Activated CD4-positive, CD25-positive, alpha-beta regulatory T cell (primary cell): ENCODE results near the gene MRPL58.
"Not testable (repeated sequence)": the region's sequence is repeated elsewhere in the genome, so short reads cannot be mapped to it uniquely, and the experiment has no call there.

Experiments
- DNase-seq, 4 experiments: peaks; one replicate each; lab custom pipeline; 2025; lab: John Stamatoyannopoulos, UW

MRPL58 gene

GRCh38 chr17:75012346-75013091 is at the start of gene MRPL58:
TSS of gene MRPL58 (plus strand) at chr17:75012670. CDS start at chr17:75012687, 17 bp downstream.
- peak; percentile 63 to 69 (median 67) for DNase-seq

GRCh38 chr17:74963656-74964055 is 48.8 kb upstream of the MRPL58 start:
- no peak for DNase-seq

- no peak for DNase-seq
Measured at GRCh38 chr17:74964246-74964761, 48.2 kb upstream of the MRPL58 start.

GRCh38 chr17:74964988-74965622 is 47.4 kb upstream of the MRPL58 start:
- DNase-seq: no peak

GRCh38 chr17:74968361-74968780 is 44.1 kb upstream of the MRPL58 start:
- DNase-seq: no peak

GRCh38 chr17:74969501-74969900 is 43.0 kb upstream of the MRPL58 start:
- not testable (repeated sequence) for DNase-seq

- no peak for DNase-seq
Measured at GRCh38 chr17:74970395-74970794, 42.1 kb upstream of the MRPL58 start.

- DNase-seq: no peak
Measured at GRCh38 chr17:74971069-74971841, 41.2 kb upstream of the MRPL58 start.

GRCh38 chr17:74971842-74972106 is 40.7 kb upstream of the MRPL58 start:
- DNase-seq: no peak

GRCh38 chr17:74972107-74972972 is 40.1 kb upstream of the MRPL58 start, which contains the start of gene HID1:
TSS of gene HID1 (minus strand) at chr17:74972759. CDS start at chr17:74972656, 103 bp downstream.
- DNase-seq: peak; percentile 64 to 69 (median 66)

- DNase-seq: no peak
Measured at GRCh38 chr17:74972973-74973328, 39.5 kb upstream of the MRPL58 start.

GRCh38 chr17:74975943-74976342 is 36.5 kb upstream of the MRPL58 start:
- DNase-seq: no peak

- no peak for DNase-seq
Measured at GRCh38 chr17:74977802-74978201, 34.7 kb upstream of the MRPL58 start.

GRCh38 chr17:74978240-74978639 is 34.2 kb upstream of the MRPL58 start:
- DNase-seq: no peak

- no peak for DNase-seq
Measured at GRCh38 chr17:74979408-74980146, 32.9 kb upstream of the MRPL58 start.

- DNase-seq: no peak
Measured at GRCh38 chr17:74981318-74981978, 31.0 kb upstream of the MRPL58 start.

GRCh38 chr17:74981979-74982662 is 30.3 kb upstream of the MRPL58 start:
- DNase-seq: peak; percentile 38 to 67 (median 56)

GRCh38 chr17:74982663-74983313 is 29.7 kb upstream of the MRPL58 start:
- DNase-seq: not testable (repeated sequence)

GRCh38 chr17:74986206-74986576 is 26.3 kb upstream of the MRPL58 start:
- DNase-seq: no peak
